ENCODE results near the gene ERMAP.

Gene ERMAP

DNA sequence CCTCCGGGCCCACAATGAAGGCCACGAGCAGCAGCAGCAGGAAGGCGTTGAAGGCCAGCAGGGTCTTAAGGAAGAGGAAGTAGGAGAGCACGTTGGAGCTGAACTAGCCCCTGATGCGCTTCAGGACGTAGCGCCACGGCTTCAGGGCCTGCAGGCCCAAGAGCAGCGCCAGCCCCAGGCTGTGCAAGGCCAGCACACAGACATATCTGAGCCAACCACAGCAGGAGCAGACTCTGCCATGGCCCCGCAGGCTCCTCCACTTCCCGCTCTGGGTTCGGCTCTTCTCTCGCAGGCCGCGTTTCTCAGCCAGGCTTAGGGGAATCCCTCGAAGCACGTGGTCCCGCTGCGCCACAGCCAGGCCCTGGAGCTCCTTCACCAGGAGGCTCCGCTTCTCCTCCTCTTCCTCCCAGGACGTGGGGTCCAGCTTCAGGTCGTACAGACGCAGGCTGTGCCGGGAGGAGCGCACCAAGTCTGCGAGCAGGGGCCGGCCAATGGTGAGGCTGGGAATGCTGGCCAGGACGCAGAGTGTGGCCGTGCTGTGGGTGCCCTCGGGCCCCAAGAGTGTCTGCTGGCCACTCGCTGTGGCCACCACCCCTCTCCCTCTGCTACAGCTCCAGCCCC, 71.2 kb downstream of the ERMAP start:
- peaks cover 2% of the 10 kb centered on the region for H3K27me3 ChIP-seq (ENCODE audit: control insufficient read depth, insufficient read depth, low read length)
- no peak overlapping the region for H3K9ac ChIP-seq (ENCODE audit: low read depth, low read length)
- H3K4me3 ChIP-seq (ENCODE audit: low read depth, low read length) = no peak overlapping the region
- no peaks in the 10 kb centered on the region for H3K4me1 ChIP-seq (ENCODE audit: control insufficient read depth, insufficient read depth, low read length)
- no peaks in the 10 kb centered on the region for H3K9me3 ChIP-seq (ENCODE audit: control insufficient read depth, insufficient read depth, low read length)
- H3K36me3 ChIP-seq (ENCODE audit: control insufficient read depth, insufficient read depth, low read length) = no peaks in the 10 kb centered on the region

DNA sequence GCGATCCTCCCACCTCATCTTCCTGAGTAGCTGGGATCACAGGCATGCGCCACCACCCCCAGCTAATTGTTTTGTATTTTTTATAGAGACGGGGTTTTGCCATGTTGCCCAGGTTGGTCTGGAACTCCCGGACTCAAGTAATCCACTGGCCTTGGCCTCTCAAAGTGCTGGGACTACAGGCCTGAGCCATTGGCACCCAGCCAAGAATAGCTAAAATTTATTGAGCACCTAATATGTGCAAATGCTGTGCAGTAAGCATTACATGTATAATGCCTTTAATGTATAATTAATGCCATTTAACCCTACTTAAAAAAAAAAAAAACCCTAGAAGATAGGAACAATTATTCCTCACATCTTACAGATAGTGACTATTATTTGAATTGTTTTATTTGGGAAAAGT, 72.3 kb downstream of the ERMAP start:
- no peak overlapping the region for H3K4me3 ChIP-seq (ENCODE audit: low read depth, low read length)
- no peaks in the 10 kb centered on the region for H3K9me3 ChIP-seq (ENCODE audit: control insufficient read depth, insufficient read depth, low read length)
- no peaks in the 10 kb centered on the region for H3K4me1 ChIP-seq (ENCODE audit: control insufficient read depth, insufficient read depth, low read length)
- H3K9ac ChIP-seq (ENCODE audit: low read depth, low read length) = no peak overlapping the region
- no peaks in the 10 kb centered on the region for H3K36me3 ChIP-seq (ENCODE audit: control insufficient read depth, insufficient read depth, low read length)
- H3K27me3 ChIP-seq (ENCODE audit: control insufficient read depth, insufficient read depth, low read length) = peaks cover 2% of the 10 kb centered on the region

DNA sequence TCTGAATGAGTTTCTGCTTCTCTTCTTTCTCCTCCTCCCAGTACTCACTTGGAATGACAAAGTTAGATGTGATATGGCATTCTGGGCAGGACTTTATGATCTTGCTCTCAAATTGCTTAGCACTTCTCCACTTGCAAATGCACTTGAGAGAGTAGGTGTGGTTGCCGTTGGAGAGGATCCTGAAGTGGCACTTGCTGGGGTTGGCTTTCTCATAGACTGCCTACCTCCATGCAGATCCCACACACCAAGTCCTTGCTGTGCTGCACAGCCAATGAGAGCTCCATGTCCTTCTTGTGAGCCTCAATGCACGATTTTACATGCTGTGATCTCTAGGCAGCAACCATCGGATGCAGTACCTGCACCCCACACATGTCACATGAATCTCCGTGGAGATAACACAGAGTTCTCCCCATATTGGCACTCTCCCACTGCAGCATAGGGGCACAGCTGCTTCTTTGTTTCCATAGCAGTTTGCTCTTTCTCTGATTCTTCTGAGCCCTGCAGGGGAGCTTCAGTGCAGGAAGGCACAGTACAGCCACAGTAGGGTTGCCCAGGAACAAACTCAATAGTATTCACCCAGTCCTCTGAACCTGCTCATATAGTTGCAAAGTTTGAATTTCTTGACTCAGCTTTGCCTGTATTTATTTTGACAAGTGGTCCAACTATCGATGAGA, 74.7 kb downstream of the ERMAP start:
- no peaks in the 10 kb centered on the region for H3K4me1 ChIP-seq (ENCODE audit: control insufficient read depth, insufficient read depth, low read length)
- no peak overlapping the region for H3K4me3 ChIP-seq (ENCODE audit: low read depth, low read length)
- peaks cover 2% of the 10 kb centered on the region for H3K27me3 ChIP-seq (ENCODE audit: control insufficient read depth, insufficient read depth, low read length)
- no peak overlapping the region for H3K9ac ChIP-seq (ENCODE audit: low read depth, low read length)
- no peaks in the 10 kb centered on the region for H3K9me3 ChIP-seq (ENCODE audit: control insufficient read depth, insufficient read depth, low read length)
- no peaks in the 10 kb centered on the region for H3K36me3 ChIP-seq (ENCODE audit: control insufficient read depth, insufficient read depth, low read length)
